ENCODE data around the gene CAPN14. TPM values are rescaled to one million over a fixed set of nuclear protein-coding genes. Genes with fewer than 3 reads are reported as not detected.

Gene CAPN14
- total and polyA plus RNA-seq, 10 donors, result 0.26 to 2.7 (median 0.92) TPM

GRCh38 chr2:31191931-31192330 lies 25.4 kb downstream of the CAPN14 start:
- Histone ChIP-seq H3K27ac (no peak overlapping the region), H3K9me3 (no peaks in the 10 kb centered on the region), H3K27me3 (replicated peaks in 1 of 7) (no peaks in the 10 kb centered on the region), H3K4me1 (no peaks in the 10 kb centered on the region), H3K36me3 (peaks cover 0 to 18% (median 0%) of the 10 kb centered on the region in 6 donors), H3K4me3 (no peak overlapping the region)
- TF ChIP-seq CTCF (IDR thresholded peaks at IDR 0.05 in 8 of 11, conservative IDR thresholded peaks at IDR 0.05 in 3 of 11) (no peak), POLR2A (IDR thresholded peaks at IDR 0.05) (no peak), POLR2AphosphoS5 (IDR thresholded peaks at IDR 0.05) (no peak)
- WGBS, 5 donors, result 90 to 97% (median 95%) methylated on average over 4 to 11 of the region's 11 CpGs
- no peak for DNase-seq
- intact Hi-C loops (cut with DNase I; ENCODE audit: low total_unique reads), result no loop called here

GRCh38 chr2:31190188-31190587 lies 27.1 kb downstream of the CAPN14 start:
- WGBS, 5 donors, result 79 to 95% (median 87%) methylated on average over 1 of the region's 1 CpG
- Histone ChIP-seq H3K4me3 (no peak overlapping the region), H3K27me3 (replicated peaks in 1 of 7) (no peaks in the 10 kb centered on the region), H3K4me1 (no peaks in the 10 kb centered on the region), H3K27ac (no peak overlapping the region), H3K9me3 (no peaks in the 10 kb centered on the region), H3K36me3 (peaks cover 0 to 18% (median 0%) of the 10 kb centered on the region in 6 donors)
- DNase-seq, result no peak
- intact Hi-C loops (cut with DNase I; ENCODE audit: low total_unique reads), result no loop called here
- TF ChIP-seq POLR2A (IDR thresholded peaks at IDR 0.05), result no peak
- TF ChIP-seq CTCF (IDR thresholded peaks at IDR 0.05 in 8 of 11, conservative IDR thresholded peaks at IDR 0.05 in 3 of 11), result no peak
- no peak for TF ChIP-seq POLR2AphosphoS5 (IDR thresholded peaks at IDR 0.05)

- no peak for TF ChIP-seq CTCF (IDR thresholded peaks at IDR 0.05 in 8 of 11, conservative IDR thresholded peaks at IDR 0.05 in 3 of 11)
- no peak for TF ChIP-seq POLR2A (IDR thresholded peaks at IDR 0.05)
- no peak for TF ChIP-seq POLR2AphosphoS5 (IDR thresholded peaks at IDR 0.05)
- no peak for DNase-seq
- 72 to 86% (median 83%) methylated on average over 4 of the region's 4 CpGs for WGBS, 5 donors
- H3K27ac ChIP-seq, result no peak overlapping the region
- intact Hi-C loops (cut with DNase I; ENCODE audit: low total_unique reads), result no loop called here
- H3K9me3 ChIP-seq, result no peaks in the 10 kb centered on the region
- no peaks in the 10 kb centered on the region for H3K4me1 ChIP-seq
- no peak overlapping the region for H3K4me3 ChIP-seq
- H3K36me3 ChIP-seq, result peaks cover 0 to 18% (median 0%) of the 10 kb centered on the region in 6 donors
- no peaks in the 10 kb centered on the region for H3K27me3 ChIP-seq (replicated peaks in 1 of 7)
These were observed 28.2 kb downstream of the CAPN14 start for GRCh38 chr2:31189141-31189540.

GRCh38 chr2:31188131-31188530 lies 29.2 kb downstream of the CAPN14 start:
- Histone ChIP-seq H3K36me3 (peaks cover 0 to 18% (median 0%) of the 10 kb centered on the region in 6 donors), H3K27me3 (replicated peaks in 1 of 7) (no peaks in the 10 kb centered on the region), H3K4me1 (no peaks in the 10 kb centered on the region), H3K9me3 (peaks cover 0 to 6% (median 0%) of the 10 kb centered on the region in 8 donors), H3K27ac (no peak overlapping the region), H3K4me3 (no peak overlapping the region)
- intact Hi-C loops (cut with DNase I; ENCODE audit: low total_unique reads), result no loop called here
- WGBS, 5 donors, result 76 to 90% (median 83%) methylated on average over 5 of the region's 5 CpGs
- no peak for TF ChIP-seq CTCF (IDR thresholded peaks at IDR 0.05 in 8 of 11, conservative IDR thresholded peaks at IDR 0.05 in 3 of 11)
- TF ChIP-seq POLR2A (IDR thresholded peaks at IDR 0.05), result no peak
- no peak for TF ChIP-seq POLR2AphosphoS5 (IDR thresholded peaks at IDR 0.05)
- no peak for DNase-seq
